DMS 273 (cell line): Measurements from ENCODE around the gene DCC.

Experiments used
- DNase-seq: peaks from one replicate; lab custom pipeline; 2025; ENCODE audit not compliant: unreplicated experiment; lab: John Stamatoyannopoulos, UW

DCC gene

GRCh38 chr18:52339891-52340371 lies at the start of gene DCC:
TSS of gene DCC (plus strand) at chr18:52340197. CDS start at chr18:52340788, 591 bp downstream.
- DNase-seq, result peak; percentile 82

- DNase-seq, result no peak
Observed at GRCh38 chr18:52310651-52311050, 29.3 kb upstream of the DCC start.

GRCh38 chr18:52311331-52311730 lies 28.7 kb upstream of the DCC start:
- DNase-seq, result no peak

GRCh38 chr18:52312346-52312745 lies 27.7 kb upstream of the DCC start:
- DNase-seq, result no peak

GRCh38 chr18:52313213-52313612 lies 26.8 kb upstream of the DCC start:
- DNase-seq, result no peak

- DNase-seq, result no peak
Observed at GRCh38 chr18:52319424-52319983, 20.5 kb upstream of the DCC start.

- no peak for DNase-seq
Observed at GRCh38 chr18:52322307-52322706, 17.7 kb upstream of the DCC start.

- DNase-seq, result no peak
Observed at GRCh38 chr18:52323802-52324201, 16.2 kb upstream of the DCC start.

GRCh38 chr18:52325997-52326396 lies 14.0 kb upstream of the DCC start:
- DNase-seq, result no peak

- no peak for DNase-seq
Observed at GRCh38 chr18:52333860-52334259, 6.1 kb upstream of the DCC start.

- no peak for DNase-seq
Observed at GRCh38 chr18:52334307-52334706, 5.7 kb upstream of the DCC start.

- no peak for DNase-seq
Observed at GRCh38 chr18:52334896-52335295, 5.1 kb upstream of the DCC start.

- no peak for DNase-seq
Observed at GRCh38 chr18:52337276-52337675, 2.7 kb upstream of the DCC start.

- DNase-seq, result peak; percentile 26
Observed at GRCh38 chr18:52340406-52341102, 557 bp downstream of the DCC start.

GRCh38 chr18:52341103-52341432 lies 1.1 kb downstream of the DCC start:
- no peak for DNase-seq

GRCh38 chr18:52341608-52342381 lies 1.8 kb downstream of the DCC start:
- peak; percentile 58 for DNase-seq

- DNase-seq, result no peak
Observed at GRCh38 chr18:52342456-52342855, 2.5 kb downstream of the DCC start.

GRCh38 chr18:52343138-52343537 lies 3.1 kb downstream of the DCC start:
- DNase-seq, result peak; percentile 51

GRCh38 chr18:52343731-52344340 lies 3.8 kb downstream of the DCC start:
- DNase-seq, result no peak

GRCh38 chr18:52344881-52345280 lies 4.9 kb downstream of the DCC start:
- no peak for DNase-seq

GRCh38 chr18:52345428-52345827 lies 5.4 kb downstream of the DCC start:
- DNase-seq, result no peak

GRCh38 chr18:52348209-52348608 lies 8.2 kb downstream of the DCC start:
- peak; percentile 53 for DNase-seq
